ENCODE measurements around the gene MARCOL.
A peak's percentile ranks its signal among the peaks of the same experiment; 100 is the strongest.
"Not testable (repeated sequence)": the region's sequence is repeated elsewhere in the genome, so short reads cannot be mapped to it uniquely, and the experiment has no call there.

Gene MARCOL

DNA sequence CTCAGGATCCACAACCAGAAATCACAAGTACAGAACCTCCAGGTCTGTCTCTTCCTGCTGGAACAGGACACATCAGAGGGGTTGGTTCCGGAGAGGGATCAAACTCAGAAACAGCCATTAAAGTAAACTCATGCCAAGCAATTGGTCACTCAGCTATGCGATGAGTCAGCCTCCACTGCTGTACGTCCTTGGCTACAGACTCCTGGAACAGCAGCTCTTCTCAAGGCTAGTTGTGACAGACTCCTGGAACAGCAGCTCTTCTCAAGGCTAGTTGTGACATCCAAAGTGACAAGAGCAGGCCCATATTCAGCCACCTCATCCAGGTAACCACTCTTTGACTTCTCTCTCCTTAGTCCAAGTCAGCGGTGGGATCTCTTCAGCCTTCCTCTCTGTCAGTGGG, 30.2 kb downstream of the MARCOL start, which contains the start of gene SPINK13:
SPINK13 (plus strand) TSS at position 229 of the 400 bp plus-strand sequence. CDS start 1,279 bp downstream, outside the sequence.
- DNase-seq: no peak

GRCh38 chr5:148275129-148275528, 36.8 kb downstream of the MARCOL start:
- not testable (repeated sequence) for DNase-seq

DNA sequence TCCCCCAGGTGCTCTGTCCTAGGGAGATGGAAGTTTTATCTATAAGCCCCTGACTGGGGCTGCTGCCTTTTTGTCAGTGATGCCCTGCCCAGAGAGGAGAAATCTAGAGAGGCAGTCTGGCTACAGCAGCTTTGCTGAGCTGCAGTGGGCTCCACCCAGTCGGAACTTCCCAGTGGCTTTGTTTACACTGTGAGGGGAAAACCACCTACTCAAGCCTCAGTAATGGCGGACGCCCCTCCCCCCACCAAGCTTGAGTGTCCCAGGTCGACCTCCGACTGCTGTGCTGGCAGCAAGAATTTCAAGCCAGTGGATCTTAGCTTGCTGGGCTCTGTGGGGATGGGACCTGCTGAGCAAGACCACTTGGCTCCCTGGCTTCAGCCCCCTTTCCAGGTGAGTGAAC, 42.6 kb downstream of the MARCOL start:
- not testable (repeated sequence) for DNase-seq

DNA sequence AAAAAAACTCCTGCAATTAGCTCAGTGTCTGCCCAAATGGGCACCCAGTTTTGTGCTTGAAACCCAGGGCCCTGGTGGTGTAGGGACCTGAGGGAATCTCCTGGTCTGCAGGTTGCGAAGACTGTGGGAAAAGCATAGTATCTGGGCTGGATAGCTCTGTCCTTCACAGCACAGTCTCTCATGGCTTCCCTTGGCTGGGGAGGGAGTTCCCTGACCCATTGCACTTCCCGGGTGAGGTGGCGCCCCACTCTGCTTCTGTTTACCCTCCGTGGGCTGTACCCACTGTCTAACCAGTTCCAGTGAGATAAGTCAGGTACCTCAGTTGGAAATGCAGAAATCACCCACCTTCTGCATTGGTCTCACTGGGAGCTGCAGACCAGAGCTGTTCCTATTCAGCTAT, 43.0 kb downstream of the MARCOL start:
- not testable (repeated sequence) for DNase-seq

DNA sequence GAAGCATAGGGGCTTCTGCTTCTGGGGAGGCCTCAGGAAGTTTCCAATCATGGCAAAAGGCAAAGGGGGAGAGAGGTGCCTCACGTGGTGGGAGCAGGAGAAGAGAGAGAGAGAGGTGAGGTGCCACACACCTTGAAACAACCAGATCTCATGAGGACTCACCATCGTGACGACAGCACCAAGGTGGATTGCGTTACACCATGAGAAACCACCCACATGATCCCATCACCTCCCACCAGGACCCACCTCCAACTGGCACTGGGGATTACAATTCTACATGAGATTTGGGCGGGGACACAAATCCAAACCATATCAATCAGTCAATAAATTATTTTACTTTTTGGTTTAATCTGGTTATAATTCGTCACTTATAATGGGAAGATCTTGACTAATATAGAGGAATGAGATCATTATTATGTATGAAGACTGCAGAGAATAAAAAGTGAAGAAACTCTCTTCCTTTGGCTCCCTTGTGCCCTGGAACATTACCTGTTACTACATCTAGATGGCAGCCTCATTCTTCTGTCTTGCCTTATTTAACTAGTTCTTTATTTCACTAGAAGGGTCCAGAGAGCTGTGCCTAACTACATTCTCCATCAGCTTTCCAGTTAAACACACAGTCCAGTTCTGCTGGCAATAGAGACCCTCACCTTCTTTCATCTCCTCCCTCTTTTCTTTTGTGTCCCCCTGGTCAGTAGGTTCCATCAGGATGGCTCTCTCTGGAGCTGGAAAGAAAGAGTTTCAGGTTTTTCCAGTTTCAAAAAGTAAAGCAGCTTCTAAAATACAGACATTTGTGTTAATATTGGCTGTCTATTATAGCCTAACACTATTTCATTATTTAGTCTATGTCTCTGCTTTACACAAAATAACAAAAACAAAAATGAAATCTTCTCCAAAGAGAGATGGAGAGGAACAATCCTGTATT, 52.2 kb downstream of the MARCOL start:
- DNase-seq: peak in 1 of 2 donors; percentile 45
